ENCODE data around the gene GULP1.
A peak's percentile ranks its signal among the peaks of the same experiment; 100 is the strongest.

The GULP1 gene

DNA sequence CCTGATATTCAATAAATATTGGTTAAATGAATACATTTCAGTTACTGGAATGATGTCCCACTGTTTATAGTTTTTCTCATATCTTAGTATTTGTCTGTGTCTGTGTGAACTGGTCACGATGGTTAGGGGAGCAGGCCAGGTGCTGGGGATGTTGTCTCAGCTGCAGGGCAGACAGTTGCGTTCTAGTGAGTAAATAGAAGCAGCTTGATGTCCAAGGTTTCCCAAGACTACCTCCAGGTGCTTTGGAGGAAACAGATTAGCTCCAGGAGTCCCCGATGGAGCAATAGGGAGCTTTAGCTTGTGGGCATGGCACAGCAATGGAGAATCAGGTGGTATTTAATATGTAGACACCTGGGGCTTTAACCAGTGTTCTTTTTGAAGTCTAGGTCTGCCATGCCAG lies 75.5 kb downstream of the GULP1 start:
- DNase-seq (ENCODE audit: low read depth): no peak
- TF ChIP-seq, protein P1, sequence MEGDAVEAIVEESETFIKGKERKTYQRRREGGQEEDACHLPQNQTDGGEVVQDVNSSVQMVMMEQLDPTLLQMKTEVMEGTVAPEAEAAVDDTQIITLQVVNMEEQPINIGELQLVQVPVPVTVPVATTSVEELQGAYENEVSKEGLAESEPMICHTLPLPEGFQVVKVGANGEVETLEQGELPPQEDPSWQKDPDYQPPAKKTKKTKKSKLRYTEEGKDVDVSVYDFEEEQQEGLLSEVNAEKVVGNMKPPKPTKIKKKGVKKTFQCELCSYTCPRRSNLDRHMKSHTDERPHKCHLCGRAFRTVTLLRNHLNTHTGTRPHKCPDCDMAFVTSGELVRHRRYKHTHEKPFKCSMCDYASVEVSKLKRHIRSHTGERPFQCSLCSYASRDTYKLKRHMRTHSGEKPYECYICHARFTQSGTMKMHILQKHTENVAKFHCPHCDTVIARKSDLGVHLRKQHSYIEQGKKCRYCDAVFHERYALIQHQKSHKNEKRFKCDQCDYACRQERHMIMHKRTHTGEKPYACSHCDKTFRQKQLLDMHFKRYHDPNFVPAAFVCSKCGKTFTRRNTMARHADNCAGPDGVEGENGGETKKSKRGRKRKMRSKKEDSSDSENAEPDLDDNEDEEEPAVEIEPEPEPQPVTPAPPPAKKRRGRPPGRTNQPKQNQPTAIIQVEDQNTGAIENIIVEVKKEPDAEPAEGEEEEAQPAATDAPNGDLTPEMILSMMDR (conservative IDR thresholded peaks at IDR 0.05; ENCODE audit: low read depth, low read length): no peak
- H3K4me3 ChIP-seq (ENCODE audit: low read length): no peak overlapping the region

DNA sequence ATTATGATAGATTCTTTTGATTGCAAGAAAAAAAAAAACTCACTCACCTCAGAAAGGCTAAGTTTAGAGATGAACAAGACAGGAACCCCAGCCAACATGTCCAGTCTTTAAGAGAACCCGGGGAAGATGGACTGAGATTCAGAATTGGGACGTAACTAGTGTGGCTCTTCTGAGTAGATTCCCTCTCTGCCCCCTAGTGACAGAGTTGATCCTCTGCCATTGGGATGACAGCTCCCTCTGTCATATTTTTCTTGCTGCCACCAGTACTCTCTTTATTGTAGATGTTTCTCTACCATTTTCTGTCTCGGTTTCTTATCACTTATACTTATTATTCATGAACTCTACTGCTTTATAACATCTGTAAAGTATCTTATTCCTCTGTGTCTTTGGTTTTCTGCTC lies 77.7 kb downstream of the GULP1 start:
- H3K4me3 ChIP-seq (ENCODE audit: low read length): no peak overlapping the region
- TF ChIP-seq, protein P1 (conservative IDR thresholded peaks at IDR 0.05; ENCODE audit: low read depth, low read length): peak; percentile 59
- DNase-seq (ENCODE audit: low read depth): no peak

DNA sequence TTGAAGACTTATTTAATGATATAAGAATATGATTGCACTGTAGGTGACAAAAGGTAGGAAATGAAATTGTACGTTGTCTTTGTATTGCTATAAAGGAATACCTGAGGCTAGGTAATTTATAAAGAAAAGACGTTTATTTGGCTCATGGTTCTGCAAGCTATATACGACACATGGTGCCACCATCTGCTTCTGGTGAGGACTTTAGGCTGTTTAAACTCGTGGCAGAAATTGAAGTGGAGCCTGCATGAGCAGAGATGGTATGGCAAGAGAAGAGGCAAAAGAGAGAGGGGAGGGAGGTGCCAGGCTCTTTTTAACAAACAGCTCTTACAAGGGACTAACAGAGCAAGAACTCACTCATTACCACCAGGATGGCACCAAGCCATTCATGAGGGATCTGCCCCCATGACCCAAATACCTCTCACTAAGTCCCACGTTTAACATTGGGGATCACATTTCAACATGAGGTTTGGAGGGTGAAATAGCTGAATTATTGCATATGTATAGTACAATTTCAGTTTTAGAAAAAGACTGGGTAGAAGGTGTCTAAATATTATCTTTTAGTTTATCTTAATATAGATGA lies 86.8 kb downstream of the GULP1 start:
- DNase-seq (ENCODE audit: low read depth): no peak
- TF ChIP-seq, protein P1 (conservative IDR thresholded peaks at IDR 0.05; ENCODE audit: low read depth, low read length): no peak
- H3K4me3 ChIP-seq (ENCODE audit: low read length): no peak overlapping the region

DNA sequence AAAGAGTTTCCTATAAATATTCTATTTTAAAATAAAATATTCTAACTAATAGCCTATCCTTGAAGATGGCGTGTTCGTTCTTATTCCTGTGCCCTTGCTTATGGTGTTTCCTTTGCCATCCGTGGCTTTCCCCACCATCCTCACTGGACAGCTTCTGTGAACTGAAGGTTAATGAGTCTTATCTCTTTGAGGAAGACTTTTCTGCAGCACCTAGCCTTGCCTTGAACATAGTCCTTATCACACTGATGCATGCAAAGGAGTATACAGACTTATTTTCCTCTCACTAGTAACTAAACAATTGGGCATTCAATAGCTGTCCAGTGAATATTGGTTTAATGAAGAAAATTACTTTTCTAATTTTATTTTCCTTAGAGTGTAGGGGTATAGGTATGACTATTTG lies 88.1 kb downstream of the GULP1 start:
- TF ChIP-seq, protein P1 (conservative IDR thresholded peaks at IDR 0.05; ENCODE audit: low read depth, low read length): no peak
- DNase-seq (ENCODE audit: low read depth): no peak
- no peak overlapping the region for H3K4me3 ChIP-seq (ENCODE audit: low read length)

DNA sequence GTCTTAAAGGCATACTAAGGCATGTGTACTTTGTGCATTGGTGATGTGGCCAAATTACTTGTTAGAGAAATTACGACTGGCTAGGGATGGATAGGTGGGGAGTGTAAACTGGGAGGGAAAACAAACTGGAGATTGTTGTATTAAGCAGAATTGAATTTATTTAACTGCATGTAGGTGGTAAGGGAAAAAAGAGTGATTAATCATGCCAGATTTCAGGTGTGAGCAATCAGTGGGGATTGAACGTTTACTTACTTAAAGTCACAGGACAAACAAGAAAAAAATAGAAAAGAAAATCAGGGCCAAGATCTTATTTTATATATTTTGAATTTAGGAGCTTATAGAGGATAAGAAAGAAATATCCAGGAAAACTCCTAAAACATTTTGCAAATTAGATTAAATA lies 88.6 kb downstream of the GULP1 start:
- no peak for DNase-seq (ENCODE audit: low read depth)
- TF ChIP-seq, protein P1 (conservative IDR thresholded peaks at IDR 0.05; ENCODE audit: low read depth, low read length): no peak
- no peak overlapping the region for H3K4me3 ChIP-seq (ENCODE audit: low read length)

DNA sequence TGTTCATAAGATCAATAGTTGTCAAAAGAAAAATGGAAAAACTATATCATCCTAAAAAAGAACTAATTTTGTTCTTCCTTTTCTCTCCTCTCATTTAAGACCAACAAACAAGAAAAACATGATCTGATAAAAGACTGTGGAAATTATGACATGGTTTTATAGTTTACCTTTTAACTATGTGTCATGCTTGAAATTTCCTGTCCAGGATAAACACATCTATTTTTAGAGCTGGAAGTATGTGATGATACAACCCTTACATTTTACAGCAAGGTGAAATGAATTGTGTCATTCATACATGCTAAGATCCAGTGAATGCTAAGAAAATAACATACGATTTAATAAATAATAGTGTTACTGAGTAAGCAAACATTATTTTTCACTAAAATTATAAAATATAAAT lies 89.9 kb downstream of the GULP1 start:
- no peak for DNase-seq (ENCODE audit: low read depth)
- TF ChIP-seq, protein P1 (conservative IDR thresholded peaks at IDR 0.05; ENCODE audit: low read depth, low read length): no peak
- H3K4me3 ChIP-seq (ENCODE audit: low read length): no peak overlapping the region

DNA sequence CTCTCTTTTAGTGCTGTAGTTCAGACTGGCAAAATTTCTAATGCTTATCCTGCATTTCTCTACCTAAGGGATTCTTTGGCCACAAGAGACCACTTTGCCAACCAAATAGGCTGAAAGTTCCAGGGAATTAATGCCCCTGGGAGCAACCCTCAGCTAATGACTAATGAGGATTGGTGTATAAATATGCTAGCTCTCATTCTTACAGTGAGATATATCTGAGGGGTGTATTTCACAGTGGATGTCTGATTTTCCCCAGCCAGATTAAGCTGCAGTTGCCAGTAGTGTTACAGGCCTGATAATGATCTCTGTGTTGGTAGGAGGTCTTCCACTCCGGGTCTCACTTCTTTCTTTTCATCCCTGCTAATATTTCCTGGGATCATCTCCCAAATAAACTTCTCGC lies 90.4 kb downstream of the GULP1 start:
- TF ChIP-seq, protein P1 (conservative IDR thresholded peaks at IDR 0.05; ENCODE audit: low read depth, low read length): no peak
- DNase-seq (ENCODE audit: low read depth): no peak
- H3K4me3 ChIP-seq (ENCODE audit: low read length): no peak overlapping the region
